PC-9 (cell line): ENCODE results near the gene LSM2. TPM values are rescaled to one million over a fixed set of nuclear protein-coding genes. Genes with fewer than 3 reads are reported as not detected.
"Not testable (repeated sequence)": the region's sequence is repeated elsewhere in the genome, so short reads cannot be mapped to it uniquely, and the experiment has no call there.

ENCODE experiments used
- Bru-seq: library from RNA; stranded (reverse); fragments of 400-500 nt; gene quantifications from one replicate; lab custom pipeline; 2021; lab: Mats Ljungman, UMichigan
- BruChase-seq, 2 experiments: library from RNA; stranded (reverse); fragments of 400-500 nt; gene quantifications; one replicate each; lab custom pipeline; 2021; lab: Mats Ljungman, UMichigan
- BruUV-seq: library from RNA; stranded (reverse); fragments of 400-500 nt; replicated peaks from 2 replicates; lab custom pipeline; 2021; lab: Mats Ljungman, UMichigan
- CTCF ChIA-PET: fragments of 300-600 bp; sonication (Branson Sonifier 250); formaldehyde crosslinking; loops from one replicate; lab custom pipeline; 2022; ENCODE audit warnings: antibody characterized with exemption; lab: Charles Lee
- POLR2A ChIA-PET: fragments of 300-600 bp; sonication (Branson Sonifier 250); formaldehyde crosslinking; loops from one replicate; lab custom pipeline; 2022; ENCODE audit warnings: antibody characterized with exemption; ENCODE audit not compliant: unreplicated experiment; lab: Charles Lee
- DNase-seq, 2 experiments: peaks; one replicate each; pipeline versions ENCODE4 v3.0.0 to v3.0.0-alpha.2; 2015 to 2022; ENCODE audit warnings: mixed read lengths in 1 of 2
- H2AFZ ChIP-seq: fragments of 200-600 bp; sonication (generic); 2 replicates; pipeline ENCODE4 v1.8.1; 2017; ENCODE audit warnings: antibody characterized with exemption
- H3F3A ChIP-seq: fragments of 200-600 bp; sonication (generic); 2 replicates; pipeline ENCODE4 v1.8.1; 2017; ENCODE audit warnings: antibody characterized with exemption, mild to moderate bottlenecking, low read depth; ENCODE audit not compliant: insufficient read depth
- H3K27ac ChIP-seq: fragments of 200-600 bp; sonication (generic); 2 replicates; pipeline ENCODE4 v1.6.1; 2016; ENCODE audit warnings: mixed run types
- H3K27me3 ChIP-seq: fragments of 200-600 bp; sonication (generic); 2 replicates; pipeline ENCODE4 v1.6.1; 2016; ENCODE audit warnings: low read depth, mixed run types; ENCODE audit not compliant: insufficient read depth
- H3K36me3 ChIP-seq: fragments of 200-600 bp; sonication (generic); 2 replicates; pipeline ENCODE4 v1.6.1; 2016; ENCODE audit warnings: low read depth, mixed run types
- H3K4me1 ChIP-seq: fragments of 200-600 bp; sonication (generic); replicated peaks from 2 replicates; pipeline ENCODE4 v1.6.1; 2016; ENCODE audit warnings: mixed run types; ENCODE audit not compliant: insufficient read depth
- H3K4me2 ChIP-seq: fragments of 200-600 bp; sonication (generic); 2 replicates; pipeline ENCODE4 v1.6.1; 2017; ENCODE audit warnings: mixed run types
- H3K4me3 ChIP-seq: fragments of 200-600 bp; sonication (generic); 2 replicates; pipeline ENCODE4 v1.6.1; 2016; ENCODE audit warnings: mixed run types
- H3K79me2 ChIP-seq: fragments of 200-600 bp; sonication (generic); 2 replicates; pipeline ENCODE4 v1.6.1; 2017; ENCODE audit warnings: low read depth, mixed run types
- H3K9me2 ChIP-seq: fragments of 200-600 bp; sonication (generic); 2 replicates; pipeline ENCODE4 v1.8.1; 2017; ENCODE audit warnings: mild to moderate bottlenecking; ENCODE audit not compliant: insufficient read depth
- H3K9me3 ChIP-seq: fragments of 200-600 bp; sonication (generic); 2 replicates; pipeline ENCODE4 v1.8.1; 2016; ENCODE audit warnings: low read depth; ENCODE audit not compliant: insufficient read depth
- H4K20me1 ChIP-seq: fragments of 200-600 bp; sonication (generic); 2 replicates; pipeline ENCODE4 v1.8.1; 2017; ENCODE audit not compliant: insufficient read depth
- CTCF ChIP-seq: fragments of 200-600 bp; sonication (generic); conservative IDR thresholded peaks from 2 replicates; pipeline ENCODE4 v1.6.1; 2017; ENCODE audit warnings: mixed run types, antibody characterized with exemption, mild to moderate bottlenecking, moderate library complexity
- EZH2 ChIP-seq: fragments of 200-600 bp; sonication (generic); IDR thresholded peaks from 2 replicates; pipeline ENCODE4 v1.8.0; 2017; ENCODE audit warnings: antibody characterized with exemption, low read depth
- intact Hi-C: fragments of 100-400 bp; cut with micrococcal nuclease; formaldehyde crosslinking; loops from one replicate; pipeline ENCODE4 v1.10.0; 2022; ENCODE audit not compliant: unreplicated experiment
- long read RNA-seq: library from polyadenylated mRNA; stranded (forward); transcript quantifications from one replicate; pipeline ENCODE4 v2.0.0, GENCODE V29; 2022
- total RNA-seq: library from RNA; stranded (reverse); gene quantifications from 2 replicates; pipeline ENCODE4 v1.2.3, GENCODE V29; 2021

The LSM2 gene
- total RNA-seq (67.5 and 74.3 TPM in 2 replicates), Bru-seq, nascent RNA (percentile 65 among the genes with signal in this experiment), BruChase-seq, experiment 1, labeled RNA remaining after a 2-hour chase (percentile 66 among the genes with signal in this experiment), BruChase-seq, experiment 2, labeled RNA remaining after a 6-hour chase (percentile 79 among the genes with signal in this experiment)
- long read RNA-seq, transcript LSM2-208 (5 exons, 876 nt), result major isoform, 91 of 102 reads
- long read RNA-seq, partial matches to known transcripts, result 5 of 102 reads
- long read RNA-seq, other reads (novel, unspliced or antisense), result 2 of 102 reads

- H3K4me1 ChIP-seq, result peaks cover 8% of the 10 kb centered on the region; the same call in 1 of the 2 replicates
- H3F3A ChIP-seq, result peaks cover 13% of the 10 kb centered on the region
- TF ChIP-seq CTCF (peak; percentile 54), EZH2 (no peak)
- ChIA-PET POLR2A (interaction anchor here (0.6 to 1.1 kb wide), 9 partner anchors 8 to 330 kb away, joined by 3 to 12 read pairs (median 5); partner anchors contain the start of genes BAG6, HSPA1A, HSPA1L and VARS1), CTCF (interaction anchor here (0.6 to 1.5 kb wide), 3 partner anchors 11 to 37 kb away, joined by 3 to 10 read pairs (median 6); partner anchors contain the start of gene VARS1)
- H3K36me3 ChIP-seq, result 0 out of 2 replicates have a peak, but pooled peaks cover 6% of the 10 kb centered on the region
- TSS peak; percentile 60 for BruUV-seq
- H3K9me3 ChIP-seq, result no peaks in the 10 kb centered on the region
- H3K9me2 ChIP-seq, result no peaks in the 10 kb centered on the region
- peak; percentile 82 to 97 for DNase-seq
- peak within 1 kb of the TSS; percentile 56 for H3K27ac ChIP-seq
- H2AFZ ChIP-seq, result peak within 1 kb of the TSS; percentile 91
- H3K4me3 ChIP-seq, result peak within 1 kb of the TSS; percentile 93
- H3K79me2 ChIP-seq, result peaks cover 32% of the 10 kb centered on the region
- intact Hi-C loops, result no loop called here
- no peaks in the 10 kb centered on the region for H4K20me1 ChIP-seq
- peak within 1 kb of the TSS; percentile 75 for H3K4me2 ChIP-seq
- no peaks in the 10 kb centered on the region for H3K27me3 ChIP-seq
These were observed at the start of gene LSM2 for GRCh38 chr6:31806470-31807272. Gene LSM2 (minus strand): TSS chr6:31806966. CDS start chr6:31806757, 209 bp downstream.

- H3K4me2 ChIP-seq, H3K27me3 ChIP-seq, CTCF ChIA-PET, H4K20me1 ChIP-seq, H3K79me2 ChIP-seq, H3K4me1 ChIP-seq, H3K4me3 ChIP-seq, DNase-seq, H3K9me3 ChIP-seq, intact Hi-C loops, H2AFZ ChIP-seq, H3K36me3 ChIP-seq, H3K9me2 ChIP-seq, BruUV-seq, H3K27ac ChIP-seq, POLR2A ChIA-PET: not testable (repeated sequence)
- peaks cover 11% of the 10 kb centered on the region; the same call in 1 of the 2 replicates for H3F3A ChIP-seq
These were observed 45.4 kb upstream of the LSM2 start for GRCh38 chr6:31851980-31852718.

- Histone ChIP-seq H3K27ac (no peak overlapping the region), H3K4me1 (no peaks in the 10 kb centered on the region), H3K9me2 (no peaks in the 10 kb centered on the region), H3K4me3 (no peak overlapping the region), H3K9me3 (no peaks in the 10 kb centered on the region), H3K27me3 (no peaks in the 10 kb centered on the region), H4K20me1 (no peaks in the 10 kb centered on the region), H3K36me3 (no peaks in the 10 kb centered on the region), H3K79me2 (no peaks in the 10 kb centered on the region), H3F3A (peaks cover 11% of the 10 kb centered on the region; the same call in 1 of the 2 replicates), H3K4me2 (no peak overlapping the region), H2AFZ (no peak overlapping the region)
- POLR2A ChIA-PET, result no interaction called here
- no peak for DNase-seq
- CTCF ChIA-PET, result no interaction called here
- intact Hi-C loops, result no loop called here
- TF ChIP-seq CTCF (no peak), EZH2 (no peak)
- BruUV-seq, result no TSS peak
These were observed 44.7 kb upstream of the LSM2 start for GRCh38 chr6:31851485-31851832.
